ENCODE results near the gene GAS6. TPM values are rescaled to one million over a fixed set of nuclear protein-coding genes. Genes with fewer than 3 reads are reported as not detected.
"Not testable (repeated sequence)": the region's sequence is repeated elsewhere in the genome, so short reads cannot be mapped to it uniquely, and the experiment has no call there.

The GAS6 gene
- total RNA-seq, 1 donor from 2014 or later: 189 TPM

GRCh38 chr13:113806104-113806471 is 57.8 kb downstream of the GAS6 start:
- intact Hi-C loops (cut with DNase I): no loop called here
- ATAC-seq: no peak
- DNase-seq (ENCODE audit: missing footprints): peak; percentile 48

GRCh38 chr13:113805431-113806103 is 58.3 kb downstream of the GAS6 start:
- peak; percentile 65 for DNase-seq (ENCODE audit: missing footprints)
- intact Hi-C loops (cut with DNase I): no loop called here

GRCh38 chr13:113804703-113805430 is 59.0 kb downstream of the GAS6 start:
- intact Hi-C loops (cut with DNase I): loop anchor here (5.0 kb wide), 1 partner anchor 43 kb away; no protein-coding TSS in a partner anchor
- DNase-seq (ENCODE audit: missing footprints) (peak; percentile 60), ATAC-seq (no peak)

More at GRCh38 chr13:113805431-113806103, 58.3 kb downstream of the GAS6 start:
- ATAC-seq: no peak

- peak; percentile 66 for DNase-seq (ENCODE audit: missing footprints)
- intact Hi-C loops (cut with DNase I): loop anchor here (5.0 kb wide), 1 partner anchor 42 kb away; no protein-coding TSS in a partner anchor
- no peak for ATAC-seq
Measured at GRCh38 chr13:113804017-113804702, 59.7 kb downstream of the GAS6 start.

GRCh38 chr13:113803409-113804016 is 60.4 kb downstream of the GAS6 start:
- DNase-seq (ENCODE audit: missing footprints): peak; percentile 56

GRCh38 chr13:113802761-113803160 is 61.1 kb downstream of the GAS6 start:
- peak; percentile 74 for DNase-seq (ENCODE audit: missing footprints)
- no peak for ATAC-seq
- intact Hi-C loops (cut with DNase I): loop anchor here (5.0 kb wide), 1 partner anchor 40 kb away; no protein-coding TSS in a partner anchor

More at GRCh38 chr13:113803409-113804016, 60.4 kb downstream of the GAS6 start:
- intact Hi-C loops (cut with DNase I): loop anchor here (5.0 kb wide), 1 partner anchor 41 kb away; no protein-coding TSS in a partner anchor
- ATAC-seq: no peak

GRCh38 chr13:113802090-113802531 is 61.8 kb downstream of the GAS6 start:
- DNase-seq (ENCODE audit: missing footprints) (peak; percentile 79), ATAC-seq (peak; percentile 69)
- intact Hi-C loops (cut with DNase I): loop anchor here (5.0 kb wide), 1 partner anchor 40 kb away; no protein-coding TSS in a partner anchor

GRCh38 chr13:113801289-113801961 is 62.5 kb downstream of the GAS6 start:
- DNase-seq (ENCODE audit: missing footprints): peak; percentile 61
- intact Hi-C loops (cut with DNase I): loop anchor here (5.0 kb wide), 1 partner anchor 39 kb away; no protein-coding TSS in a partner anchor
- ATAC-seq: no peak

GRCh38 chr13:113800576-113800926 is 63.3 kb downstream of the GAS6 start:
- intact Hi-C loops (cut with DNase I): loop anchor here (5.0 kb wide), 1 partner anchor 38 kb away; no protein-coding TSS in a partner anchor
- ATAC-seq (no peak), DNase-seq (ENCODE audit: missing footprints) (peak; percentile 45)

- DNase-seq (ENCODE audit: missing footprints): no peak
- intact Hi-C loops (cut with DNase I): no loop called here
- no peak for ATAC-seq
Measured at GRCh38 chr13:113798200-113798811, 65.6 kb downstream of the GAS6 start.

GRCh38 chr13:113796964-113797676 is 66.8 kb downstream of the GAS6 start:
- DNase-seq (ENCODE audit: missing footprints) (peak; percentile 55), ATAC-seq (no peak)
- intact Hi-C loops (cut with DNase I): no loop called here

- intact Hi-C loops (cut with DNase I): no loop called here
- ATAC-seq: no peak
- peak; percentile 14 for DNase-seq (ENCODE audit: missing footprints)
Measured at GRCh38 chr13:113796211-113796963, 67.5 kb downstream of the GAS6 start.

GRCh38 chr13:113795362-113795761 is 68.5 kb downstream of the GAS6 start:
- intact Hi-C loops (cut with DNase I); DNase-seq (ENCODE audit: missing footprints); ATAC-seq: not testable (repeated sequence)

- ATAC-seq (no peak), DNase-seq (ENCODE audit: missing footprints) (peak; percentile 28)
- intact Hi-C loops (cut with DNase I): no loop called here
Measured at GRCh38 chr13:113794764-113795173, 69.1 kb downstream of the GAS6 start.

- intact Hi-C loops (cut with DNase I): no loop called here
- DNase-seq (ENCODE audit: missing footprints): peak; percentile 49
- ATAC-seq: no peak
Measured at GRCh38 chr13:113794086-113794485, 69.8 kb downstream of the GAS6 start.

GRCh38 chr13:113793718-113794085 is 70.2 kb downstream of the GAS6 start:
- intact Hi-C loops (cut with DNase I): no loop called here
- DNase-seq (ENCODE audit: missing footprints) (no peak), ATAC-seq (no peak)
